Astrocyte (in vitro differentiated cells and primary cell): ENCODE data around the gene ZNF154. TPM values are rescaled to one million over a fixed set of nuclear protein-coding genes. Genes with fewer than 3 reads are reported as not detected.

Experiments used
- DNase-seq: peaks from one replicate; pipeline ENCODE4 v3.0.0-alpha.2; 2010; ENCODE audit warnings: low read depth
- FAIRE-seq: peaks from 2 replicates; lab custom pipeline; 2011; peaks lifted over from hg19 to GRCh38; lab: Jason Lieb, UNC
- H2AFZ ChIP-seq: 2 replicates; pipeline ENCODE4 v1.6.0; 2012; ENCODE audit warnings: low read depth, low read length, inconsistent platforms
- H3K27ac ChIP-seq: 2 replicates; pipeline ENCODE4 v1.5.1; 2011; ENCODE audit warnings: low read depth, low read length, inconsistent platforms
- H3K27me3 ChIP-seq: 2 replicates; pipeline ENCODE4 v1.6.0; 2011; ENCODE audit warnings: low read length, inconsistent platforms; ENCODE audit not compliant: insufficient read depth
- H3K36me3 ChIP-seq: 2 replicates; pipeline ENCODE4 v1.5.1; 2011; ENCODE audit warnings: low read length, inconsistent platforms; ENCODE audit not compliant: insufficient read depth
- H3K4me1 ChIP-seq: 2 replicates; pipeline ENCODE4 v1.5.1; 2011; ENCODE audit warnings: low read length, inconsistent platforms; ENCODE audit not compliant: insufficient read depth
- H3K4me2 ChIP-seq: 2 replicates; pipeline ENCODE4 v1.6.0; 2012; ENCODE audit warnings: low read length, inconsistent platforms
- H3K4me3 ChIP-seq: 2 replicates; pipeline ENCODE4 v1.5.1; 2011; ENCODE audit warnings: low read depth, mild to moderate bottlenecking, low read length, inconsistent platforms; ENCODE audit not compliant: insufficient read depth
- H3K79me2 ChIP-seq: 2 replicates; pipeline ENCODE4 v1.6.0; 2012; ENCODE audit warnings: mild to moderate bottlenecking, low read length, inconsistent platforms; ENCODE audit not compliant: insufficient read depth
- H3K9ac ChIP-seq: 2 replicates; pipeline ENCODE4 v1.6.0; 2012; ENCODE audit warnings: mild to moderate bottlenecking, low read length, inconsistent platforms
- H3K9me3 ChIP-seq: 2 replicates; pipeline ENCODE4 v1.5.1; 2012; ENCODE audit warnings: low read depth, mild to moderate bottlenecking, low read length, inconsistent platforms; ENCODE audit not compliant: insufficient read depth
- H4K20me1 ChIP-seq: 2 replicates; pipeline ENCODE4 v1.6.0; 2012; ENCODE audit warnings: low read length, inconsistent platforms; ENCODE audit not compliant: insufficient read depth
- H3K27ac Mint-ChIP-seq: one replicate; pipeline ENCODE4 v1.8.0; 2021; ENCODE audit warnings: mild to moderate bottlenecking, mixed read lengths; ENCODE audit not compliant: unreplicated experiment
- H3K27me3 Mint-ChIP-seq: one replicate; pipeline ENCODE4 v1.8.0; 2021; ENCODE audit warnings: low read depth, mixed read lengths; ENCODE audit not compliant: unreplicated experiment
- H3K36me3 Mint-ChIP-seq: one replicate; pipeline ENCODE4 v1.8.0; 2021; ENCODE audit warnings: low read depth, mixed read lengths; ENCODE audit not compliant: unreplicated experiment
- H3K4me1 Mint-ChIP-seq: one replicate; pipeline ENCODE4 v1.8.0; 2021; ENCODE audit warnings: low read depth, mixed read lengths; ENCODE audit not compliant: unreplicated experiment
- H3K4me3 Mint-ChIP-seq: one replicate; pipeline ENCODE4 v1.8.0; 2021; ENCODE audit warnings: mild to moderate bottlenecking, moderate library complexity, mixed read lengths; ENCODE audit not compliant: unreplicated experiment
- H3K9me3 Mint-ChIP-seq: one replicate; pipeline ENCODE4 v1.8.0; 2021; ENCODE audit warnings: mild to moderate bottlenecking, mixed read lengths; ENCODE audit not compliant: unreplicated experiment
- EZH2 ChIP-seq: IDR thresholded peaks from 2 replicates; pipeline ENCODE4 v1.6.1; 2012; ENCODE audit warnings: mild to moderate bottlenecking, low read length, inconsistent platforms; ENCODE audit not compliant: insufficient read depth
- total RNA-seq: library from RNA; stranded (reverse); gene quantifications from 2 replicates; pipeline ENCODE4 v1.2.1, GENCODE V29; 2021
- TF ChIP-seq, protein P1 (sequence below): IDR thresholded peaks from 2 replicates; pipeline ENCODE4 v1.5.1; 2011; ENCODE audit warnings: low read depth, mild to moderate bottlenecking, inconsistent platforms, low read length, moderate library complexity; ENCODE audit not compliant: insufficient read depth

Gene ZNF154
- total RNA-seq, 1 donor from 2014 or later: 12.7 TPM

DNA sequence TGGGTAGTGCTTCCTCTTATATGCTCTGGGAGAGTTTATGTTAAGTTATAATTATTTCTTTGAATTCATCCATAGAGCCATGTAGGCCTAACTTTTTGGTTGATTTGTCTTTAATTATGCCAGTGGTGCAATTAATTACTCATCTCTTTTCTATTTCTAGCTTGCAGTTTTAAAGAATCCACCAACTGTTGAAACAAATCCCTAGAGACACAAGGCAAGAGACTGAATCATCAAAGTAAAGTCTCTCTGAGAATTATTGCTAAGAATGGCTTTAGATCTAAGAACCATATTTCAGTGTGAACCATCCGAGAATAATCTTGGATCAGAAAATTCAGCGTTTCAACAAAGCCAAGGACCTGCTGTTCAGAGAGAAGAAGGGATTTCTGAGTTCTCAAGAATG lies 33.1 kb downstream of the ZNF154 start:
- Histone ChIP-seq H3K9ac (no peak overlapping the region), H3K4me3 (no peak overlapping the region), H3K27ac (no peak overlapping the region), H3K4me2 (no peak overlapping the region), H3K4me1 (no peaks in the 10 kb centered on the region), H3K36me3 (no peaks in the 10 kb centered on the region), H3K9me3 (no peaks in the 10 kb centered on the region), H2AFZ (no peak overlapping the region), H4K20me1 (no peaks in the 10 kb centered on the region), H3K27me3 (no peaks in the 10 kb centered on the region), H3K79me2 (no peaks in the 10 kb centered on the region)
- Mint-ChIP-seq H3K36me3 (no peaks in the 10 kb centered on the region), H3K4me3 (no peak overlapping the region), H3K27ac (no peak overlapping the region), H3K27me3 (peaks cover 31% of the 10 kb centered on the region), H3K9me3 (no peaks in the 10 kb centered on the region), H3K4me1 (no peaks in the 10 kb centered on the region)
- TF ChIP-seq, protein P1, sequence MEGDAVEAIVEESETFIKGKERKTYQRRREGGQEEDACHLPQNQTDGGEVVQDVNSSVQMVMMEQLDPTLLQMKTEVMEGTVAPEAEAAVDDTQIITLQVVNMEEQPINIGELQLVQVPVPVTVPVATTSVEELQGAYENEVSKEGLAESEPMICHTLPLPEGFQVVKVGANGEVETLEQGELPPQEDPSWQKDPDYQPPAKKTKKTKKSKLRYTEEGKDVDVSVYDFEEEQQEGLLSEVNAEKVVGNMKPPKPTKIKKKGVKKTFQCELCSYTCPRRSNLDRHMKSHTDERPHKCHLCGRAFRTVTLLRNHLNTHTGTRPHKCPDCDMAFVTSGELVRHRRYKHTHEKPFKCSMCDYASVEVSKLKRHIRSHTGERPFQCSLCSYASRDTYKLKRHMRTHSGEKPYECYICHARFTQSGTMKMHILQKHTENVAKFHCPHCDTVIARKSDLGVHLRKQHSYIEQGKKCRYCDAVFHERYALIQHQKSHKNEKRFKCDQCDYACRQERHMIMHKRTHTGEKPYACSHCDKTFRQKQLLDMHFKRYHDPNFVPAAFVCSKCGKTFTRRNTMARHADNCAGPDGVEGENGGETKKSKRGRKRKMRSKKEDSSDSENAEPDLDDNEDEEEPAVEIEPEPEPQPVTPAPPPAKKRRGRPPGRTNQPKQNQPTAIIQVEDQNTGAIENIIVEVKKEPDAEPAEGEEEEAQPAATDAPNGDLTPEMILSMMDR: no peak
- TF ChIP-seq EZH2: no peak
- FAIRE-seq (no peak), DNase-seq (no peak)

DNA sequence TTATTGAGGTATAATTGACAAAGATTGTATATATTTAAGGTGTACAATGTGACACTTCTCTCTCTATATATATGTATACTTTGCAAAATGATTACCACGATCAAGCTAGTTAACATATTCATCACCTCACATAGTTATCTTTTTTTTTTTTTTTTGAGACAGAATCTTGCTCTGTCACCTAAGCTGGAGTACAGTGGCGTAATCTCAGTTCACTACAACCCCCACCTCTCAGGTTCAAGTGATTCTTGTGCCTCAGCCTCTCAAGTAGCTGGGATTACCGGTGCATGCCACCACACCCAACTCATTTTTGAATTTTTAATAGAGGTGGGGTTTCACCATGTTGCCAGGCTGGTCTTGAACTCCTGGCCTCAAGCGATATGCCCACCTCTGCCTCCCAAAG lies 36.5 kb downstream of the ZNF154 start:
- no peak for FAIRE-seq
- Mint-ChIP-seq H3K9me3 (no peaks in the 10 kb centered on the region), H3K27me3 (peaks cover 33% of the 10 kb centered on the region), H3K4me1 (no peaks in the 10 kb centered on the region), H3K36me3 (no peaks in the 10 kb centered on the region), H3K27ac (no peak overlapping the region), H3K4me3 (no peak overlapping the region)
- no peak overlapping the region for H3K4me2 ChIP-seq
- no peaks in the 10 kb centered on the region for H3K9me3 ChIP-seq
- no peak overlapping the region for H3K4me3 ChIP-seq
- H2AFZ ChIP-seq: no peak overlapping the region
- no peaks in the 10 kb centered on the region for H3K79me2 ChIP-seq
- no peaks in the 10 kb centered on the region for H3K27me3 ChIP-seq
- TF ChIP-seq EZH2: no peak
- TF ChIP-seq, protein P1: no peak
- no peak overlapping the region for H3K27ac ChIP-seq
- H3K36me3 ChIP-seq: no peaks in the 10 kb centered on the region
- H4K20me1 ChIP-seq: no peaks in the 10 kb centered on the region
- no peak overlapping the region for H3K9ac ChIP-seq
- H3K4me1 ChIP-seq: no peaks in the 10 kb centered on the region
- DNase-seq: no peak

DNA sequence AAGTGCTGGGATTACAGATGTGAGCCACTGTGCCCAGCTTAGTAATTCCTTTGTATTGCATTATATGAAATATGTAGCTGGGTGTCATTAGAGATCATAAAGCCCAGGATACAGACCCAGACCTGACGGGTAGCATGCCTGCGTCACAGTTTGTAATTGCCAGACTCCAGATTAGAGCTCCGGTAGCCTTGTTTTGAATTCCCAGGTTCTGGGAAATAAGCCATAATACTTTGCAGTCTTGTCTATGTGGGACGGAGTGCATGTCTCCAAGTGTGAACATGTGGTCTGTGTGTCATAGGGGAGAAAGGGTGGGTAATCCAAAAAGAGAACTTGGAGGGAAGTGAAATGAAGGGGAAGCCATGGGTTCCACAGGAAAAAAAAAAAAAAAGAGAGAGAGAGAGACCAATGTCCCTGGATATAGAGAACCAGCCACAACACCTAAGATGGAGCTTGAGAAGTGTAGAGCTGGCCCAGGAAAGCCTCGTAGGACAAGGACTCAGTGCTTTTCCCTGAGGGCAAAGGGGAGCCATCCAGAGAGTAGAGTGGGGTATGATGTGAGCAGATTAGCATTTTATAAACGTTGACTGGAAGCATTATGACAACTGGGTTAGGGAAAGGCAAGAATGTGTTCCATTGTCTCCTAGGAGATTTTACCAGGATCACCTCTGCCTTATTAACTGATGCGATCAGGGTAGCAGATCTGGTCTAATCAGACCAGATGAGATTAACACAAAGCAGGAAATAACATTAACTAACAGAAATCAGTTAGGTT lies 37.7 kb downstream of the ZNF154 start:
- Histone ChIP-seq H3K4me2 (no peak overlapping the region), H3K27me3 (no peaks in the 10 kb centered on the region), H4K20me1 (no peaks in the 10 kb centered on the region), H3K9me3 (no peaks in the 10 kb centered on the region), H2AFZ (no peak overlapping the region), H3K4me1 (no peaks in the 10 kb centered on the region), H3K27ac (no peak overlapping the region), H3K4me3 (no peak overlapping the region), H3K9ac (no peak overlapping the region), H3K79me2 (no peaks in the 10 kb centered on the region), H3K36me3 (no peaks in the 10 kb centered on the region)
- peak overlapping the region; percentile 34 for H3K27ac Mint-ChIP-seq
- FAIRE-seq (no peak), DNase-seq (no peak)
- TF ChIP-seq, protein P1: no peak
- TF ChIP-seq EZH2: no peak
- no peaks in the 10 kb centered on the region for H3K4me1 Mint-ChIP-seq
- no peaks in the 10 kb centered on the region for H3K9me3 Mint-ChIP-seq
- no peaks in the 10 kb centered on the region for H3K36me3 Mint-ChIP-seq
- H3K27me3 Mint-ChIP-seq: peaks cover 27% of the 10 kb centered on the region
- H3K4me3 Mint-ChIP-seq: no peak overlapping the region
